GM08714 (cell line): ENCODE data around the gene SF3B4.
"Not testable (repeated sequence)": the region's sequence is repeated elsewhere in the genome, so short reads cannot be mapped to it uniquely, and the experiment has no call there.

Experiments used
- H3K4me3 ChIP-seq: fragments of 200-500 bp; sonication (Bioruptor generic); 2 replicates; pipeline ENCODE4 v1.5.1; 2014; ENCODE audit warnings: mild to moderate bottlenecking, low read length, inconsistent platforms
- ZNF274 ChIP-seq: IDR thresholded peaks from 2 replicates; pipeline ENCODE4 v1.6.1; 2012; ENCODE audit warnings: mild to moderate bottlenecking, low read depth, low read length

Gene SF3B4, protein sequence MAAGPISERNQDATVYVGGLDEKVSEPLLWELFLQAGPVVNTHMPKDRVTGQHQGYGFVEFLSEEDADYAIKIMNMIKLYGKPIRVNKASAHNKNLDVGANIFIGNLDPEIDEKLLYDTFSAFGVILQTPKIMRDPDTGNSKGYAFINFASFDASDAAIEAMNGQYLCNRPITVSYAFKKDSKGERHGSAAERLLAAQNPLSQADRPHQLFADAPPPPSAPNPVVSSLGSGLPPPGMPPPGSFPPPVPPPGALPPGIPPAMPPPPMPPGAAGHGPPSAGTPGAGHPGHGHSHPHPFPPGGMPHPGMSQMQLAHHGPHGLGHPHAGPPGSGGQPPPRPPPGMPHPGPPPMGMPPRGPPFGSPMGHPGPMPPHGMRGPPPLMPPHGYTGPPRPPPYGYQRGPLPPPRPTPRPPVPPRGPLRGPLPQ

GRCh38 chr1:149927563-149928400, at the start of gene SF3B4:
Gene SF3B4, minus strand, starts transcription at chr1:149927803. Its CDS starts 44 bp downstream, at chr1:149927759.
- peak within 1 kb of the TSS; percentile 99 for H3K4me3 ChIP-seq
- TF ChIP-seq ZNF274, result no peak

DNA sequence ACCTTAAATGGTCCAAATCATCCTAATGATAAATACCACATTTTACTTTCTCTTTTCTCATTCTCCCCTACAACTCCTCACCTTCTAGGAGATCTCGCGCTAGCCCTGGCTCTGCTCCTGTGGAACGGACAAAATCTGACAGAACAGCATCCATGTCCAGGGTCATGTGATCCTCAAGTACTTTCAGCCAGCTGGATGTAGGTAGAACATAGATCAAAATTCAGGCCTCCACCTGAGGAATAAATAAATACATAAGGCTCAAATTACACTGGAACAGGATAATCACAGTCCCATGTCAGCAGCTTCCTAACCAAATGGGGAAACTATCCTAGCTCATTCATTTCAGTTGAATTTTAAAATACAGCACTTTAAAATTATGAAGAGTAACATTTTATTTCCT, 49.7 kb upstream of the SF3B4 start:
- TF ChIP-seq ZNF274, result no peak
- H3K4me3 ChIP-seq, result no peak overlapping the region

- no peak overlapping the region for H3K4me3 ChIP-seq
- no peak for TF ChIP-seq ZNF274
These were observed 44.9 kb upstream of the SF3B4 start for GRCh38 chr1:149972547-149972946.

DNA sequence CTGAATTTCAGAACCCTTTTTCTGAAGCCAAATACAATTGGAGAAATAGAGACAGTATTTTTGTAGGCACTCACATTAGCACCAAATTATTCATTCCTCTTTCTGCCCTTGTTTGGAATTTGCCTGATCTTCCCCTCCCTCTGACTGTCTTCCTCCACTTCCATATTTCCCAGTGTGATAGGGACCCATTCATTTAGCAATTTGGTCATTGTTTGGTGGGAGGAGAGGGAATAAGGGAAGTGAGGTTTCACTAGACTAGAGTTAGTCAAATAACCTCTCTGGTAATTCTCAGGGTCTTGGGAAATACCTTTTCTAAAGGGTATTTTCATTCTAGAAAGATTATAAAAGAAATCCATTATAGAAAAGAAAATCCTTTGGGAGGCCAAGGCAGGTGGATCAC, 40.0 kb upstream of the SF3B4 start:
- no peak overlapping the region for H3K4me3 ChIP-seq
- TF ChIP-seq ZNF274, result no peak

GRCh38 chr1:149967041-149967440, 39.4 kb upstream of the SF3B4 start:
- TF ChIP-seq ZNF274, result no peak
- H3K4me3 ChIP-seq, result no peak overlapping the region

DNA sequence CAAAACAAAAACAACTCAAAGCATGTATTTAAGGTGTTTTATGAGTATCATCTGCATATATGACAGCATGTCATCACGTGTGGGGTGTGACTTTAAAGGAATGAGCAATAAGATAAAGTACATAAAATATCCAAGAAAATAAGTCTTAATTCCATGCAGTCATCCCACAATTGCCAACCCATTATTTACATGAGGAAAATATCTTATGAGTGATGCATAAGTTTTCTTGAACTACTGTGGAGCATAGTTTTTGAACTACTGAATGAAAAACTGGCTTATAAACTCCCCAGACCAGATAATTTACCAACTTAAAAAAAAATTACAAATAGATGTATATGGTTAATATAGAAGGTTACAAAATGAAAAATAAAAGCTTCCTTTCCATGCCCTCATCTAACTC, 38.8 kb upstream of the SF3B4 start:
- H3K4me3 ChIP-seq, result no peak overlapping the region
- no peak for TF ChIP-seq ZNF274

DNA sequence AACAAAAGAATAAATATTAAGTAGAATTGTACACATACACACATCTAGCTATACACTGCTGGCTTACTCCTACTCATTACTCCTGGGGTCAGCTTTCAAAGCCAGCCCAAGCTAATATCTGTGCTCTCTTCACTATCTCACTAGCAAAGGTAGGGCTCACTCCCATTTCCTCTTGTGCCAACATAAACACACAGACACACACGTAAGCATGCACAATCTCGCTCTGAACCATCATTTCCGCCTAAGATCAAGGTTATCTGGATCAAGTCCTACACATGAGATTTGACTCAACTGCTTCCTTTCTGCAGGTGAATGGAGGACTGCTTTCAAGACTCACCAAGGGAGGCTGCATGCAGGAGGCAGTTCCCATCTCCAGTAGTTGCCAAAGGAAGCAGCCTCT, 37.8 kb upstream of the SF3B4 start:
- no peak for TF ChIP-seq ZNF274
- no peak overlapping the region for H3K4me3 ChIP-seq

- H3K4me3 ChIP-seq, result no peak overlapping the region
- no peak for TF ChIP-seq ZNF274
These were observed 35.8 kb upstream of the SF3B4 start for GRCh38 chr1:149963358-149963757.

DNA sequence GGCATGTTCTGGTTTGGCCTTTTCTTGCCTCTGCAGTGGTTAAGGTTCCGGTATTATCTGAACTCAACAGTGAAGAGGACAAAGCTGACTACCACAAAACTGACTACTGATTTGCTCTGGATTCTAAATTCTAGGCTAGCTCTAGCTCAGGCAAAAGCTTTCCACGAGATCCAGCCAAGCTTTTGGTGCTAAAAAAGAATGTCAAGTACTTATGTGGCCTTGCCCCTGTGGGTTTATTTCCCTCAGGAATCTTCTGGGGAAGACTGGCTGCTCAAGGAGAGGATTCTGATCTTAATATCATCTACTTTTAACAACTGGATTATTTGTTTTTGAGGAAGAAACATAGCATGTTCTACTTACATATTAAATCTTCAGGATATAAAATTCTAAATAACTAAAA, 35.1 kb upstream of the SF3B4 start:
- H3K4me3 ChIP-seq, result no peak overlapping the region
- TF ChIP-seq ZNF274, result no peak

- no peak for TF ChIP-seq ZNF274
- no peak overlapping the region for H3K4me3 ChIP-seq
These were observed 34.5 kb upstream of the SF3B4 start for GRCh38 chr1:149962039-149962647.

DNA sequence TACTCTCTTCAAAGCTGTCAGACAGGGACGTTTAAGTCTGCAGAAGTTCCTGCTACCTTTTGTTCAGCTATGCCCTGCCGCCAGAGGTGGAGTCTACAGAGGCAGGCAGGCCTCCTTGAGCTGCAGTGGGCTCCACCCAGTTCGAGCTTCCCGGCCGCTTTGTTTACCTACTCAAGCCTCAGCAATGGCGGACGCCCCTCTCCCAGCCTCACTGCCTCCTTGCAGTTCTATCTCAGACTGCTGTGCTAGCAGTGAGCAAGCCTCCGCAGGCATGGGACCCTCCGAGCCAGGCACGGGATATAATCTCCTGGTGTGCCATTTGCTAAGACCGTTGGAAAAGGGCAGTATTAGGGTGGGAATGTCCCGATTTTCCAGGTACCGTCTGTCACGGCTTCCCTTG, 29.9 kb upstream of the SF3B4 start:
- H3K4me3 ChIP-seq, result not testable (repeated sequence)

DNA sequence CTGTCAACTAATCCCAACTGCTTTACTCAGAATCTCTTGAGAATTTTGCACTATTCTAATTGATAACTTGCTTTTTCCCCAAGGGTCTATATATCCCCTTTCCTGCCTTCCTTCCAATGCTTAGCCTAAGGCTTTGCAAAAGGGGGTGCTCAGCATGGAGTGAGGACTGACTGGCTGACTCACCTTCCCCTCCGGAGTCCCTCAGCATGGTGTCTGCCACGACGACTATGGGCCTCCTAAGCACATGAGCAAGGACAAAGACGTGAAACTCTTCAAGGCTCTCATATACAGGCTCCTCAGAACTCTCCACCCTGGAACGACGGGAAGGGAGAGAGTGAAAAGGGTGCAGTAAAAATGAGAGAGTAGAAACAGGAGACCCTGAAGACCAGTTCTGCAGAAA, 22.3 kb upstream of the SF3B4 start:
- no peak overlapping the region for H3K4me3 ChIP-seq
- TF ChIP-seq ZNF274, result no peak

- no peak for TF ChIP-seq ZNF274
- no peak overlapping the region for H3K4me3 ChIP-seq
These were observed 17.6 kb upstream of the SF3B4 start for GRCh38 chr1:149945206-149945605.

GRCh38 chr1:149942885-149943284, 15.3 kb upstream of the SF3B4 start:
- H3K4me3 ChIP-seq, result no peak overlapping the region
- no peak for TF ChIP-seq ZNF274

DNA sequence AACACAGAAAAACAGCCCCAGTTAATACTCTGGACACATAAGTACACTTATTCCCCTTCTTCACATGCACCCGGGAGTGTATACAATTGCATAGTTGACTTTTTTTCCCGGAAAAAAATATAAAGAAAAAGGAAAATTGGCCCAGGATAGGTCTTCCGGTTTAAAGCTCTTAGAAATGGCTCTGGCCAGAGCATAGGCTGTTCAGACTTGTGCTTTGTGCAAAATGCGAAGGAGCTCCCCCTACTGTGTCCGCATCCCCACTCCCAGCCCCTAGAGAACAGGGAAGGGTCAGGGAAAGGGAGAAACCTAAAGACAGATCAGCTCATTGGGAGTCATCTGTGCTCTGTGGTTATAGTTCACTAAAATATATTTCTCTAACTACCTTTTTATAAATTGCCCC, 14.6 kb upstream of the SF3B4 start:
- H3K4me3 ChIP-seq, result no peak overlapping the region

More for the DNA sequence above, 14.6 kb upstream of the SF3B4 start:
- no peak for TF ChIP-seq ZNF274
